NCI-H524 (cell line): ENCODE results near the gene TENM4.
A peak's percentile ranks its signal among the peaks of the same experiment; 100 is the strongest.
"Not testable (repeated sequence)": the region's sequence is repeated elsewhere in the genome, so short reads cannot be mapped to it uniquely, and the experiment has no call there.

Source experiments
- DNase-seq, 2 experiments: peaks; one replicate each; lab custom pipeline; 2025; lab: John Stamatoyannopoulos, UW

TENM4 gene

DNA sequence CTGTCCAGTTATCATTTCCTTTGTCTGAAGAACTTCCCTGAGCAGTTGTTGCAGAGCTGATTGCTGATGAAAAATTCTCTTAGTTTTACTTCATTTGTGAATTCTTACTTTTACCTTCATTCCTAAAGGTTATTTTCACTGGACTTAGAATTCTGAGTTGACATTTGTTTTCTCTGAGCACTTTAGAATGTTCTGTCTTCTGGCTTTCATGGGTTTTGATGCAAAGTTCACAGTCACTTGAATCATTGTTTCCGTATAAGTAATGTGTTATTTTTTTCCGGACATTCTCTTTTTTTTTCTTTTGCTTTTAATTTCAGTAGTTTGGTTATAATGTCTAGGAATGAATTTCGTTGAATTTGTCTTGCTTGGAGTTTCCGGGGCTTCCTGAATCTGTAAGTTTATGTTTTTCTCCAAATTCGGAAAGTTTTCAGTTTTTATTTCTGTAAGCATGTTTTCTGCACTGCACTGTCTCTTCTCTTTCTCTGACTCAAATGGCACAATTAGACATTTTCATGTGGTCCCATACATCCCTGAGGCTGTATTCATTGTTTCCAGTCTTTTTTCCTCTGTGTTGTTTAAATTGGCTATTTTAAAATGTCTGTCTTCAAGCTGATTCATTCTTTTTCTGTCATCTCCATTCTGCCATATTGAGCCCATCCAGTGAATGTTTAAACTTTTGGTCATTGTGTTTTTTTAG lies 797.7 kb downstream of the TENM4 start:
- DNase-seq: no peak

DNA sequence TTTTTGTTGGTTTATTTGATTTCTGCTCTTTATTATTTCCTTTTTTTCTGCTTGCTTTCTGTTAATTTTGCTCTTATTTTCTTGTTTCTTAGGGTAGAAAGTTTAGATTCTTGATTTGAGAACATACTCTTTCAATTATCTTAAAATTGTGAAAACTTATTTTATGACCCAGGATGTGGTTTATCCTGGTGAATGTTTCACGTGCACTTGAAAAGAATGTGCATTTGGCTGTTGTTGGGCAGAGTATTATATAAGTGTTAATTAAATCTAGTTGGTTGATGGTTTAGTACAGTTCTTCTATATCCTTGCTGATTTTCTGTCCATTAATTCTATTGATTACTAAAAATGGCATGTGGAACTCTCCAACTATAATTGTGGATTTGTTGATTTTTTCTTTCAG lies 799.3 kb downstream of the TENM4 start:
- no peak for DNase-seq

DNA sequence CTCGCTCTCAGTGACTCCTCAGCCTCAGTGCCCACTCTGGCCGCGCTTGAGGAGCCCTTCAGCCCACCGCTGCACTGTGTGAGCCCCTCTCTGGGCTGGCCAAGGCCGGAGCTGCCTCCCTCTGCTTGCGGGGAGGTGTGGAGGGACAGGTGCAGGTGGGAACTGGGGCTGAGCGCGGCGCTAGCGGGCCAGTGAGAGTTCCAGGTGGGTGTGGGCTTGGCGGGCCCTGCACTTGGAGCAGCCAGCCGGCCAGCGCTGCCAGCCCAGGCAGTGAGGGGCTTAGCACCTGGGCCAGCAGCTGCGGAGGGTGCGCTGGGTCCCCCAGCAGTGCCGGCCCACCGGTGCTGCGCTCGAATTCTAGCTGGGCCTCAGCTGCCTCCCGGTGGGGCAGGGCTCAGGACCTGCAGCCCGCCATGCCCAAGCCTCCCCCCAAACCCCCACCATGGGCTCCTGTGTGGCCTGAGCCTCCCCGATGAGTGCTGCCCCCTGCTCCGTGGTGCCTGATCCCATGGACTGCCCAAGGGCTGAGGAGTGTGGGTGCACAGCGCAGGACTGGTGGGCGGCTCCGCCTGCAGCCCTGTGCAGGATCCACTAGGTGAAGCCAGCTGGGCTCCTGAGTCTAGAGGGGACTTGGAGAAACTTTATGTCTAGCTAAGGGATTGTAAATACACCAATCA lies 802.0 kb downstream of the TENM4 start:
- no peak for DNase-seq

DNA sequence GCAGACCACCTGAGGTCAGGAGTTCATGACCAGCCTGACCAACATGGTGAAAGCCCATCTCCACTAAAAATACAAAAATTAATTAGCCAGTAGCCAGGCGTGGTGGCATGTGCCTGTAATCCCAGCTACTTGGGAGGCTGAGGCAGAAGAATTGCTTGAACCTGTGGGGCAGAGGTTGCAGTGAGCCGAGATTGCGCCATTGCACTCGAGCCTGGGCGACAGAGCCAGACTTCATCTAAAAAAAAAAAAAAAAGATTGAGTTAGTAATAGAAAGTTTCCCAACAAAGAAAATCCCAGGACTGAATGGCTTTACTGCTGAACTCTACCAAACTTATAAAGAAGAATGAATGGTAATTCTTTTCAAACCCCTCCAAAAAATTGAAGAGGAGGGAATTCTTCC lies 803.3 kb downstream of the TENM4 start:
- not testable (repeated sequence) for DNase-seq

DNA sequence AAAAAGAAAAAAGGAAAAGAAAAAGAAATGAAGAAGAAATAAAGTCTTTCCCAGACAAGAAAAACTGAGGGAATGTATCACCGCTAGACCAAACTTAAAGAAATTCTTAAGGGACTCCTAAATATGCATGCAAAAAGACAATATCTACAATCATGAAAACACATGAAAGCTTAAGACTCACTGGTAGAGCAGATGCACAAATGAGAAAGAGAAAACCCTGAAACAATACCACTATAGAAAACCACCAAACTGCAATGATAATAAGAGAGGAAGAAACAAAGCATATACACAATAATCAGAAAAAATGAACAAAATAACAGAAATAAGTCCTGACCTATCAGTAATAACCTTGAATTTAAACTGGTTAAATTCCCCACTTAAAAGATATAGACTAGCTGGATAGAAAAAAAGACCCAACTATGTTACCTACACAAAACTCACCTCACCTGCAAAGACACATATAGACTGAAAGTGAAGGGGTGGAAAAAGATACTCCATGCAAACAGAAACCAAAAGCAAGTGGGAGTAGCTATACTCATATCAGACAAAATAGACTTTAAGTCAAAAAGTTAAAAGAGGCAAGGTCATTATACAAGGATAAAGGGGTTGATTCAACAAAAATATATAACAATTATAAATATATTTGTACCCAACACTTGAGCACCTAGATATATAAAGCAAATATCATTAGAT lies 804.9 kb downstream of the TENM4 start:
- no peak for DNase-seq

DNA sequence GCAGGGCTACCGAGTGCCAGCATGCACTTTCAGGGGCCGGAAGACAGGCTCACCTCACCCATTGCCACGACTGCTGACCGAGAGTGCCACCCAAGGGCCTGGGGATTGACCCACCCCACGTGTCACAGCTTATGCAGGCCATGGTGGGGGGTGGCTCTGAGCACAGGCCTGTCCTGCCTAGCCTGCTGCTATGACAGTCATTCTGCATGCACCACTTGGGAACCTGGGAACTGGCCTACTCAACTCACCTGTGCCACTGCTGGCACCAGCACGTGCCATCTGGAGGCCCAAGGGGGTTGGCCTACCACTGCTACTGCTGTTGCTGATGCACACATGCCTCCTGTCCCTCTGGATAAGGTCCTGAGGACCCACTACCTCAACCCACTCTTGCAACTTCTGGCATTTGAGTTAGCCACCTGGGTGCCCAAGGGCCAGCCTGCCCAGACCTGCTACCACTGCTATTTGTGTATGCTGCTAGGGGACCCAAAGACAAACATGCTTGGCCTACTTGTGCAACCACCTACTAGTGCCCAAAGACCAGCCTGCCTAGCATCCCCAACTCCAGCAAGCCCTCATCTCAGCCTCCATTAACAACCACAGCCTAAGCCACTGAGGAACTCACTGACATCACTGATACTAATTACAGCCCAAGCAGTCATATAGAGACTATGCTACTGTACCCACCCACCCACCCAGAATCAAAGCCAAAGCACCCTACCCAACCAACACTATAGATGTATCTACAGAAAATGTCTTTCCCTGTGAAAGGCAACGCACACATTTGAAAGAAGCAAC lies 807.1 kb downstream of the TENM4 start:
- DNase-seq: no peak

DNA sequence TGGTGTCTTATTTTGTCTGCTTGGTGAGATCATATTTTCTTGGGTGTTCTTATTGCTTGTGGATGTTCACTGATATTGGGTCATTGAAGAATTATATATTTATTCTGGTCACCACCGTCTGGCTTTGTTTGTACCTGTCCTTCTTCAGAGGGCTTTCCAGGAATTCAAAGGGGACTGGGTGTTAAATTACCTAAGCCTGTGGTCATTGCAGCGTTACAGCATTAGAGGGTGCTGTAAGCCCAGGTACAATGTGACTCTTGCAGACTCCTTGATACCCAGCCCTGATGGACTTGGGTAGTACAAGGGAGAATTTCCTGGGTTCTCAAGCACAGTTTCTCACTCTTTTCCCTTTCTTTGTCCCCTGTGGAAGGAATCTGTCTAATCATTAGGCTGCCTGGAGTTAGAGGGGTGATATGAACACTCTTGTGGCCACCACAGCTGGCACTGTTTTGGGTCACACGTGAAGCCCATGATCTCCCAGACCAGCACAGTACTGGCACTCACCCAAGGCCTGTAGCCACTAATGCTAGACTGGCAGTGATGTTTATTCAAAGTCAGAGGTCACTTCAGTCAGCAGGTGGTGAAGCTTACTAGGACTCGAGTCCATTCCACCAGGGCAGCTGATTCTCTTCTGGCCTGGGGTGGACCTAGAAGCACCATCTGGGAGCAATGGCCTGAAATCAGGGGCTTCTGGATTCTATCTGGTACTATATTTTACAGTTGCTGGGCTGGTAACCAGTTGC lies 810.1 kb downstream of the TENM4 start:
- no peak for DNase-seq

DNA sequence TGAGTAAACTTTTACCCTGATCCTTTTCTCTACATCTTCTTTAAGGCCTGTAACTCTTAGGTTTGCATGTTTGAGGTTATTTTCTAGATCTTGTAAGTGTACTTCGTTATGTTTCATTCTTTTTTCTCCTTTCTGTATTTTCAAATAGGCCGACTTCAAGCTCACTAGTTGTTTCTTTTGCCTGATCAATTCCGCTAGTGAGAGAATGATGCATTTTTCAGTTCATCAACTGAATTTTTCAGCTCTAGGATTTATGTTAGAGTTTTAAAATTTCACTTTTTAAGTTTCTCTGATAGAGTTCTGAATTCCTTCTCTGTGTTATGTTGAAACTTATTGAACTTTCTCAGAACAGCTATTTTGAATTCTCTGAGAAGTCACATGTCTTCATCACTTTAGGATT lies 810.7 kb downstream of the TENM4 start:
- DNase-seq: no peak

DNA sequence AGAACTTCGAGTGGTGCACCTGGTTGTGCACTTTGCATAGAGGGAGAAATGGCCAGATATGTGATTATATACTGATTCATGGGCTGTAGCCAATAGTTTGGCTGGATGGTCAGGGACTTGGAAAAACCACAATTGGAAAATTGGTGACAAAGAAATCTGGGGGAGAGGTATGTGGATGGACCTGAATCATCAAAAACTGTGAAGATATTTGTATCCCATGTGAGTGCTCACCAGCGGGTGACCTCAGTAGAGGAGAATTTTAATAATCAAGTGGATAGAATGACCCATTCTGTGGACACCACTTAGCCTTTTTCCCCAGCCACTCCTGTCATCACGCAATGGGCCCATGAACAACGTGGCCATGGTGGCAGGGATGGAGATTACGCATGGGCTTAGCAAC lies 818.2 kb downstream of the TENM4 start:
- no peak for DNase-seq

DNA sequence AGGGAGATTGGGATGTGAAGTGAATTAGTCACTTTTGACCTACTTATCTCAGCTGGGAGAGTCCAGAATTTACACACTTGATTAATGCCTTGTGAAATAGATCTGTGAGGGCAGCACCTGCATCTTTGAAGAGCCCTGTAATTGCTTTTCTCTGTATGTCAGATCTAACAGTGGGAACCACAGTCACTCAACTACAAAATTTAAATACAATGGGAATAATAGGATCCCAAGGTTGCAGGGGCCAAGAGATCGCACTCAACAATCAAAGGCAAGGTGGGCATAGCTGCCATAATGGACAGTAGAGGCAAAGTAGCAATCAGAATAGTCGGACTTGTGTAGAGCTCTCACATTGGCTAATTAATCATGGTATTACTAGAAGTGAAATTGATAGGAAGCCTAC lies 820.7 kb downstream of the TENM4 start:
- DNase-seq: no peak

DNA sequence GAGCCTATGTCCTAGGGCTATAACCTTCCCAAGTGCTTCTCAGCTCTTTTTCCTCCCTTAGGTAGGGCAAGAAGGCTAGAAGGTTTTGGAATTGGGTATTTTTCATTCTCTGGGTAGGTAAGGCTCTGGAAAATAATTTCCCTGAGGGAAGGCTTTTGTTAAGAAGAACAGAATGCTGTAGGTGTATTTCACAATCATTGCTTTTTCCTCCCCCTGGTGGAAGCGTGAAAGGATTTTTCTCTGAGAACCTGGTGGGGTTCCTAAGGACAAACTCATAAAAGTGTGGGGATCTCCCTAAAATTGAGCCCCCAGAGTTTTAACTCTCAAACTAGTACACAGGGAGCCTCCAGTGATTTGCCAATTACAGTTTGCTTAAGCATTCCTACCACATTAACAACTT lies 825.1 kb downstream of the TENM4 start:
- DNase-seq: no peak

DNA sequence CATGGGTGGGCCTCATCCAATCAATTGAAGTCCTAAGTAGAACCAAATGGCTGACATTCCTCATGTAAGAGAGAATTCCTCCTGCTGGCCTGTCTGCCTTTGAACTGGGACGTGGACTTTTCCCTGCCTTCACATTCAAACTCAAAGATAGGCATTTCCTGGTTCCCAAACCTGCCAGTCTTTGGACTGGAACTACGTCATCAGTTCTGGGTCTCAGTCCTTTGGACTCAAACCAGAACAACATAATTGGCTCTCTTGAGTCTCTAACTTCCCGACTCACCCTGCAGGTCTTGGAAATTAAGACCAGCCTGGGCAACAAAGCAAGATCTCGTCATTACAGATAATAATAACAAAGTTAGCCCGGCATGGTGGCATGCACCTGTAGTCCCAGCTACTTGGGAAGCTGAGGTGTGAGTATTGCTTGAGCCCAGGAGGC lies 827.4 kb downstream of the TENM4 start:
- no peak for DNase-seq

DNA sequence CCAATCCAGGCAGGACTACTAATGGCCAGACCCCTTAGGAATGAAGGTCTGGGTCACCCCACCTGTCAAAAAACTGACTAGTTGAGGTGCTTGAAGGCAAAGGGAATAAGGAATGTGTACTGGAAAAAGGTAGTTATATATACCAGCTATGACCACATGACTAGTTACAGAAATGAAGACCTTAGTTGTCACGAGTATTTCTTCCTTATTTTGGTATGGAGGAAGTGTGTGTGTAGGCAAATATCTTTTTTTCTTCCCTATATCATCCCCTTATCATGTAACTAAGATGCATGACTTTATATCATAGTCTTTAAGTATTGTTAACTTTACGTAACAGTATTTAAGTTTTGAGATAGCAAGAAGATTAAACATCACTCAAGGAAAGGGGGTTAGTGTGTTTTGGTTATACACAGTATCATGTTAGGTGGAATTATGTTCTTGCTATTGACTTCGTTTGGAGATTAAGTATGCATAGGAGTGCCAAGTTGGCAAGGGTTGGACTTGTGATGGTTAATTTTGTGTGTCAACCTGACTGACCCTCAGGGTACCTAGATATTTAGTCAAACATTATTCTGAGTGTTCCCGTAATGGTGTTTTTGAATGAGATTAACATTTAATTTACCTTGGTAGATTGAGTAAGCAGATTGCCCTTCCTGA lies 828.0 kb downstream of the TENM4 start:
- no peak for DNase-seq

DNA sequence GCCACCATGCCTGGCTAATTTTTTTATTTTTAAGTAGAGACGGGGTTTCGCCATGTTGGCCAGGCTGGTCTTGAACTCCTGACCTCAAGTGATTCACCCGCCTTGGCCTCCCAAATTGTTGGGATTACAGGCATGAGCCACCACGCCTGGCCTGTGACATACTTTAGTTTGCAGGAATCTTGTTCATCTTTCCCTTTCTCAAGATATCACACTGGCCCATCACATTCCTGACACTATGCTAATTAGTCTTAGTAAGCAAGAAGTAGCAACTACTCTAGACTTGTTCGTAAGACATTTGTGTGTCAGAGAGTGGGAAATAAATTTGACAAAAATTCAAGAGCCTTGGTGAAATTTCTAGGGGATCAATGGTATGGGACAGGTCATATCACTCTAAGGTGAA lies 831.5 kb downstream of the TENM4 start:
- not testable (repeated sequence) for DNase-seq

DNA sequence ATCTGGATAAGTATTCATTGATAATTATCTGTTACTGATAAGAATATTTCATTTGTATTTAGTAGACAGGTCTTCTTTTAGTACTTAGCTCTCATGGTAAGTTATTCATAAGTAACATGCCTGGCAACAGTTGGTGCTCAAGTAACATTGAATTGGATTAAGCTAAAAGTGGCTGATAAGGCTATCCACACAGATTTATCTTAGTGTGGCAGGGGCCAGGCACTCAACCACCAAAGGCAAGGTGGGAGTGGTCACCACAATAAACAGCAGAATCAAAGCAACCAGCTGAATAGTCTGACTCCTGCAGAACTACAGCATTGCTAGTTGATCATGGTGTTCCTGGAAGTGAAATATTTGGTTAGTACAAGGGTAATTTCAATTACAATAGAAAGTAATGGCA lies 833.1 kb downstream of the TENM4 start:
- DNase-seq: peak in 1 of 2 experiments; percentile 54

DNA sequence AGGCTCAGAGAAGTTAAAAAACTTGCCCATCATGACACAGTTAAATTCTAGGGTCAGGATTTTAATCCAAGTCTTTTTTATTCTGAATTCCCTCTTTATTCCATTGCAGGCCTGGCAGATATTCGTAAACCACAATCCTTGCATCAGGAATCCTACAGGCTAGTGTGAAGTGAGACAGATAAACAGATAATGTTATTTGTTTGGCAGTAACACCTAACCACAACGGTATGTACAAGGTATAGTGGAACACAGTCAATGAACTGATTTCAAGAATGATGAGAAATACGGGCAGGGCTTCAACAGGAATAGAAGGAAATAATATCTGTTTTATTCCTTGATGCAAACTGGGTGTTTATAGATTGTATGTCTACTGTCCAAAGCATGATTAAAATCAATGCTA lies 834.2 kb downstream of the TENM4 start:
- no peak for DNase-seq

DNA sequence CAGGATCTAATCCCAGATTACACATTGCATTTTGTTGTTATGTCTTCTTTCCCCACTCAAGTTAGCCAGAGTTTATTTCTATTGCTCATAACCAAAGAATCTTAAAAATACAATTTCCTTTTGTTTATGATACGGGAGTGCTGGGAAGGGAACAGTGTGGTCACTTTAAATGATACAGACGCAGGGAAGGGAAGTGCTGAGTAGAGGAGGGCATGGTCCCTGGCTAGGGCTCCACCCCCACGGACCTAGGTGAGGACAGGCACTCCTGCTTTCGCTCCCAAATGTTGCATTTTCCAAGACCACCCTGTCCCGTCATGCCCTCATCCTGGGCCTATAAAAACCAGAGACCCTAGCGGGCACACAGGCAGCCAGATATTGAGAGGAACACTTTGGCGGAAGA lies 835.5 kb downstream of the TENM4 start:
- DNase-seq: no peak

DNA sequence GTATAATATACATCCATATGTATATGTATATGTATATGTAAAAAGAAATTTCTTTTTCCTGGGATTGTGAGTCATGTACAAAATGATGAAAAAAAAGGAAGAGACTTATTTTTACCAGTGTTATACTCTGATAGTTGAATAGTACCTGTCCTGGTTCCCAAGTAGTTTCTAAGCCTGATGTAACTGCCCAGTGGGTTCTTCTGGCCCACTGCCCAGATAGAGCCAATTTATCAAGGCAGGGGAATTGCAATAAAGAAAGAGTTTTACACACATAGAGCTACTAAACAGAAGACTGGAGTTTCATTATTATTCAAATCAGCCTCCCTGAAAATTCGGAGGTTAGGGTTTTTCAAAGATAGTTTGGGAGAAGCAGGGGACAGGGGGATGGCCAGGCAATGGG lies 837.0 kb downstream of the TENM4 start:
- no peak for DNase-seq
